Neural progenitor cell (in vitro differentiated cells): ENCODE measurements around the gene TUBB3. TPM values are rescaled to one million over a fixed set of nuclear protein-coding genes. Genes with fewer than 3 reads are reported as not detected.

Source experiments
- DNase-seq: peaks from one replicate; pipeline ENCODE4 v3.0.0-alpha.2; 2016; ENCODE audit warnings: low spot score
- H2AFZ ChIP-seq: fragments of 200-600 bp; sonication (generic); replicated peaks from 2 replicates; pipeline ENCODE4 v1.6.1; 2016; ENCODE audit warnings: antibody characterized with exemption
- H3F3A ChIP-seq: fragments of 200-600 bp; sonication (generic); 2 replicates; pipeline ENCODE4 v1.6.1; 2016; ENCODE audit warnings: antibody characterized with exemption, low read depth
- H3K27ac ChIP-seq: fragments of 200-600 bp; sonication (generic); 2 replicates; pipeline ENCODE4 v1.5.1; 2016; ENCODE audit warnings: mild to moderate bottlenecking
- H3K27me3 ChIP-seq: fragments of 200-600 bp; sonication (generic); 2 replicates; pipeline ENCODE4 v1.6.1; 2016; ENCODE audit warnings: mild to moderate bottlenecking, moderate library complexity
- H3K36me3 ChIP-seq: fragments of 200-600 bp; sonication (generic); 2 replicates; pipeline ENCODE4 v1.5.1; 2016
- H3K4me1 ChIP-seq: fragments of 200-600 bp; sonication (generic); 2 replicates; pipeline ENCODE4 v1.6.1; 2016; ENCODE audit warnings: mixed run types
- H3K4me2 ChIP-seq: fragments of 200-600 bp; sonication (generic); 2 replicates; pipeline ENCODE4 v1.6.1; 2016
- H3K4me3 ChIP-seq: fragments of 200-600 bp; sonication (generic); 2 replicates; pipeline ENCODE4 v1.5.1; 2016
- H3K79me2 ChIP-seq: fragments of 200-600 bp; sonication (generic); 2 replicates; pipeline ENCODE4 v1.6.1; 2016; ENCODE audit warnings: low read depth
- H3K9ac ChIP-seq: fragments of 200-600 bp; sonication (generic); 2 replicates; pipeline ENCODE4 v1.6.1; 2016
- H3K9me3 ChIP-seq: fragments of 200-600 bp; sonication (generic); 2 replicates; pipeline ENCODE4 v1.5.1; 2016; ENCODE audit warnings: low read depth
- H4K20me1 ChIP-seq: fragments of 200-600 bp; sonication (generic); 2 replicates; pipeline ENCODE4 v1.6.1; 2016; ENCODE audit warnings: low read depth
- H3K27ac Mint-ChIP-seq: 3 replicates; pipeline ENCODE4 v1.8.0; 2021; ENCODE audit warnings: mixed read lengths
- H3K27me3 Mint-ChIP-seq: 2 replicates; pipeline ENCODE4 v1.8.0; 2022; ENCODE audit warnings: low read depth, mild to moderate bottlenecking, inconsistent platforms, moderate library complexity, mixed read lengths; ENCODE audit not compliant: insufficient read depth
- H3K36me3 Mint-ChIP-seq: 3 replicates; pipeline ENCODE4 v1.8.0; 2021; ENCODE audit warnings: mixed read lengths
- H3K4me1 Mint-ChIP-seq: 3 replicates; pipeline ENCODE4 v1.8.0; 2021; ENCODE audit warnings: mixed read lengths
- H3K4me3 Mint-ChIP-seq: 3 replicates; pipeline ENCODE4 v1.8.0; 2021; ENCODE audit warnings: mild to moderate bottlenecking, moderate library complexity, mixed read lengths
- H3K9me3 Mint-ChIP-seq: 3 replicates; pipeline ENCODE4 v1.8.0; 2020; ENCODE audit warnings: mixed read lengths
- CTCF ChIP-seq: fragments of 200-600 bp; sonication (generic); IDR thresholded peaks from 2 replicates; pipeline ENCODE4 v1.5.1; 2017; ENCODE audit warnings: antibody characterized with exemption, mild to moderate bottlenecking
- EZH2 ChIP-seq: fragments of 200-600 bp; sonication (generic); IDR thresholded peaks from 2 replicates; pipeline ENCODE4 v1.6.1; 2017; ENCODE audit warnings: antibody characterized with exemption, mild to moderate bottlenecking, moderate library complexity
- EZH2phosphoT487 ChIP-seq: fragments of 200-600 bp; sonication (generic); IDR thresholded peaks from 2 replicates; pipeline ENCODE4 v1.6.1; 2017; ENCODE audit warnings: antibody characterized with exemption
- total RNA-seq: library from RNA; depleted of rRNA; stranded (reverse); fragments of >200 nt; gene quantifications from 2 replicates; pipeline ENCODE4 v1.2.3, GENCODE V29; 2015; ENCODE audit warnings: low replicate concordance

Gene TUBB3
- total RNA-seq, 1 donor from 2014 or later, result 41.4 TPM

DNA sequence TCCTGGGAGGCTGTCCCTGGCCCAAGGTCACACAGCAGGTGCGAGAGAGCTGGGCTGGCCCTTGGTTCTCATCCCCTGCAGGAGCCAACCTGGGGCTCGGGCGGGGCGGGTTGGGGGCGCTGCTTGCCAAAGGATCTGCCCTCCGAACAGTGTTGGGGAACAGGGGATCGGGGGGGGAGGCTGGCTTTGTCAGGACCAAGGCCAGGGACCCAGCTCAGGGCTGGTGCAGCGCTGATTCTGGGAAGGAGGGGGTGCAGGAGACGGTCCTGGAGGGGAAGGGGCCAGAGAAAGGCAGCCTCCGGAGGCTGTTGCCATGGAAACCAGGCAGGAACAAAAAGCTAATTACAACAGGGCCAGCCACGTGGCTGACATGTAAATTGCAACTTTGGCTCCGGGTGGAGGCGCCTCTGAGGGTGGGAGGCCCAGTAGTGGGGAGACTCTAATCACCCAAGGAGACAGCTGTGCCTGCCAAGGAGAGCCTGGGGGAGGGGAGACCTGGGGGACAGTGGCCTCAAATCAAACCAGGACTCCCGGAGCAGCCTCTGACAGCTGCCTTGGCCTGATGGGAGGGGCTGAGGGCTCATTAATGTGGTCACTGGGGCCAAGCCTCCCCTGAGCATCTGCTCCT is 1.3 kb downstream of the TUBB3 start:
- Mint-ChIP-seq H3K4me1 (peaks cover 22% of the 10 kb centered on the region), H3K9me3 (no peaks in the 10 kb centered on the region), H3K4me3 (peak overlapping the region; percentile 87), H3K36me3 (peaks cover 4% of the 10 kb centered on the region), H3K27ac (no peak overlapping the region), H3K27me3 (peaks cover 8% of the 10 kb centered on the region)
- H3K9ac ChIP-seq, result no peak overlapping the region
- H2AFZ ChIP-seq, result no peak overlapping the region
- H3K79me2 ChIP-seq, result peaks cover 17% of the 10 kb centered on the region
- H3K4me2 ChIP-seq, result peak overlapping the region; percentile 92
- H3K4me1 ChIP-seq, result peaks cover 32% of the 10 kb centered on the region
- H3F3A ChIP-seq, result peaks cover 52% of the 10 kb centered on the region
- H3K27me3 ChIP-seq, result peaks cover 28% of the 10 kb centered on the region
- H3K27ac ChIP-seq, result no peak overlapping the region
- peaks cover 52% of the 10 kb centered on the region for H4K20me1 ChIP-seq
- peak; percentile 94 for DNase-seq
- no peaks in the 10 kb centered on the region for H3K9me3 ChIP-seq
- no peaks in the 10 kb centered on the region for H3K36me3 ChIP-seq
- TF ChIP-seq CTCF (peak; percentile 4), EZH2phosphoT487 (no peak), EZH2 (no peak)
- H3K4me3 ChIP-seq, result peak overlapping the region; percentile 68

DNA sequence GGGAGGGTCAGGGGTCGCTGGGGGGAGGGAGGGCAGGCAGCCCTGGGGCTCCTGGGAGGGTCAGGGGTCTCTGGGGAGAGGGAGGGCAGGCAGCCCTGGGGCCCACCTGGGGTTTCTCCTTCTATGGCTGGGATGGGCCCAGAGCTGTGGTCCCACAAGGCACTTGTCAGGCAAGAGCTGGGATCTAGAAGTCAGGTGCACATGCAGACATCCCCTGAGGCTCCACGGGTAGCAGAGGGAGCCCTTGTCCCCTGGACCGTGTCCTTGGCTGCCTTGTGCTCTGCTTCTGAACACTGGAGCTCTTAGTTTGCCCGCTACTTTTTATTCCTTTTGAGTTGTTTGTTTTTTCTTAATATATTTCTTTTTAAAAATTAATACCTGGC is 1.8 kb downstream of the TUBB3 start:
- H3K4me1 ChIP-seq, result peaks cover 32% of the 10 kb centered on the region
- H3K9me3 ChIP-seq, result no peaks in the 10 kb centered on the region
- peak overlapping the region; percentile 92 for H3K4me2 ChIP-seq
- peaks cover 28% of the 10 kb centered on the region for H3K27me3 ChIP-seq
- H3K27ac ChIP-seq, result no peak overlapping the region
- no peak for TF ChIP-seq EZH2
- TF ChIP-seq CTCF, result no peak
- no peak for TF ChIP-seq EZH2phosphoT487
- DNase-seq, result no peak
- no peaks in the 10 kb centered on the region for H3K9me3 Mint-ChIP-seq
- peak overlapping the region; percentile 68 for H3K4me3 ChIP-seq
- peaks cover 52% of the 10 kb centered on the region for H4K20me1 ChIP-seq
- no peak overlapping the region for H3K27ac Mint-ChIP-seq
- H3K4me1 Mint-ChIP-seq, result peaks cover 22% of the 10 kb centered on the region
- H2AFZ ChIP-seq, result no peak overlapping the region
- H3K36me3 Mint-ChIP-seq, result peaks cover 2% of the 10 kb centered on the region
- peaks cover 17% of the 10 kb centered on the region for H3K79me2 ChIP-seq
- peaks cover 52% of the 10 kb centered on the region for H3F3A ChIP-seq
- H3K4me3 Mint-ChIP-seq, result peak overlapping the region; percentile 87
- H3K27me3 Mint-ChIP-seq, result peaks cover 8% of the 10 kb centered on the region
- H3K9ac ChIP-seq, result no peak overlapping the region
- H3K36me3 ChIP-seq, result no peaks in the 10 kb centered on the region

DNA sequence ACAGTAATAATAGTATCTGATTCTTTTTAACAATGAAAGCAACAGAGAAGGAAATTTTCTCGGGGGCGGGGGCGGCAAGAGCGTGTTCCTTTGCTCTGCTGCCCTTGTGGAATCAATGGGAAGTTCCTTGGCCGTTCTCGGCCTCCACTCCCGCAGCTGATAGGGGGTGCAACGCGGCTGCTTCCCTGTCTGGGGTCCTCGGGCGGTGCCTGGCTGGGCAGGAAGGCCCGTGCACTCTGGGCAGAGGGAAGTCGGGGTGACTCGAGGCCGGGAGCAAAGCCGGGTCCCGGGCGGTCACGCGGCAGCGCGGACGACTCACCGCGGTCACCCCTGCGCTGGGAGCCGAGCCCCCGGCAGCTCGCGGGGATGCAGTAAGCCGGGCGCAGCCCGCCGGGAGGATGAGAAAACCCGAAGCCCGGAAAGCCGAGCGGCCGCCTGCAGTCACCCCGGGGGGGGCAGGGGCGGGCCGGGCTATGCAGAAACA is 2.5 kb downstream of the TUBB3 start:
- peak; percentile 15 for TF ChIP-seq CTCF
- TF ChIP-seq EZH2, result no peak
- no peak for TF ChIP-seq EZH2phosphoT487
- H3K27ac Mint-ChIP-seq, result no peak overlapping the region
- H3K4me1 Mint-ChIP-seq, result peaks cover 22% of the 10 kb centered on the region
- peak; percentile 69 for DNase-seq
- H3K79me2 ChIP-seq, result peaks cover 17% of the 10 kb centered on the region
- H4K20me1 ChIP-seq, result peaks cover 52% of the 10 kb centered on the region
- peak overlapping the region; percentile 54 for H3K4me3 ChIP-seq
- H3K27me3 ChIP-seq, result peaks cover 28% of the 10 kb centered on the region
- H3K9ac ChIP-seq, result no peak overlapping the region
- peak overlapping the region; percentile 87 for H3K4me3 Mint-ChIP-seq
- H3K36me3 Mint-ChIP-seq, result peaks cover 4% of the 10 kb centered on the region
- peak overlapping the region; percentile 92 for H3K4me2 ChIP-seq
- peaks cover 32% of the 10 kb centered on the region for H3K4me1 ChIP-seq
- peak overlapping the region; percentile 11 for H2AFZ ChIP-seq
- H3K36me3 ChIP-seq, result no peaks in the 10 kb centered on the region
- no peak overlapping the region for H3K27ac ChIP-seq
- no peaks in the 10 kb centered on the region for H3K9me3 ChIP-seq
- peaks cover 8% of the 10 kb centered on the region for H3K27me3 Mint-ChIP-seq
- peaks cover 48% of the 10 kb centered on the region for H3F3A ChIP-seq
- H3K9me3 Mint-ChIP-seq, result no peaks in the 10 kb centered on the region
